K562 (cell line): ENCODE data around the gene SETD4. TPM values are rescaled to one million over a fixed set of nuclear protein-coding genes. Genes with fewer than 3 reads are reported as not detected.

Source experiments
- ATAC-seq: fragments of 200-7000 bp; cut with Tn5 transposase; 3 replicates; pipeline ENCODE4 v1.9.1; 2020; ENCODE audit warnings: moderate library complexity
- BruUV-seq: library from RNA; stranded (reverse); fragments of 400-500 nt; replicated peaks from 2 replicates; lab custom pipeline; 2021; lab: Mats Ljungman, UMichigan
- CTCF ChIA-PET: fragments of 300-600 bp; formaldehyde crosslinking; extraction: SDS; loops from one replicate; lab custom pipeline; 2021; ENCODE audit warnings: low intra/inter-chr PET ratio; lab: Yijun Ruan, JAX
- POLR2A ChIA-PET: fragments of 300-600, 350-650 bp; sonication (Branson Sonifier 250); formaldehyde crosslinking; extraction: SDS; loops from one replicate; lab custom pipeline; 2021; ENCODE audit warnings: antibody characterized with exemption, inconsistent platforms; lab: Yijun Ruan, JAX
- DNase-seq, 4 experiments: peaks; one replicate each; pipeline versions ENCODE4 v3.0.0 to v3.0.0-alpha.2; 2011 to 2018; ENCODE audit warnings: low spot score in 3 of 4, mixed read lengths in 3 of 4; ENCODE audit errors: extremely low read depth in 1 of 4
- FAIRE-seq: peaks from 2 replicates; lab custom pipeline; 2011; peaks lifted over from hg19 to GRCh38; lab: Jason Lieb, UNC
- H2AFZ ChIP-seq: 2 replicates; pipeline ENCODE4 v1.6.0; 2011; ENCODE audit warnings: low read depth, low read length, control low read depth, inconsistent platforms
- H3K27ac ChIP-seq: fragments of 200-600 bp; 3 replicates; pipeline ENCODE4 v1.8.0; 2011; ENCODE audit warnings: low read depth, mild to moderate bottlenecking, control low read depth, inconsistent platforms, low read length, moderate library complexity, mixed read lengths; ENCODE audit errors: extremely low read depth
- H3K27me3 ChIP-seq, 2 experiments: fragments of 300-600 bp in 1 of 2; 2 replicates in 1 of 2; 3 replicates in 1 of 2; pipeline versions ENCODE4 v1.6.0 to v1.8.0; 2011; ENCODE audit warnings: inconsistent platforms in 2 of 2, low read length in 2 of 2, mild to moderate bottlenecking in 1 of 2, mixed read lengths in 1 of 2, moderate library complexity in 1 of 2; ENCODE audit not compliant: control insufficient read depth in 2 of 2, insufficient read depth in 2 of 2
- H3K36me3 ChIP-seq: fragments of 300-600 bp; 3 replicates; pipeline ENCODE4 v1.8.0; 2011; ENCODE audit warnings: mild to moderate bottlenecking, low read length, inconsistent platforms; ENCODE audit not compliant: control insufficient read depth, insufficient read depth
- H3K4me1 ChIP-seq, 2 experiments: fragments of 200-600 bp in 1 of 2; replicated peaks in 1 of 2; 2 replicates in 1 of 2; 3 replicates in 1 of 2; pipeline versions ENCODE4 v1.5.1 to v1.8.0; 2011; ENCODE audit warnings: inconsistent platforms in 2 of 2, low read length in 2 of 2, mild to moderate bottlenecking in 1 of 2, mixed read lengths in 1 of 2, moderate library complexity in 1 of 2; ENCODE audit not compliant: control insufficient read depth in 2 of 2, insufficient read depth in 2 of 2
- H3K4me2 ChIP-seq: 2 replicates; pipeline ENCODE4 v1.6.1; 2011; ENCODE audit warnings: low read length, control low read depth, inconsistent platforms, mixed read lengths; ENCODE audit not compliant: insufficient read depth
- H3K4me3 ChIP-seq: fragments of 200-600 bp; sonication (generic), shearing (Covaris generic); 2 replicates; pipeline ENCODE4 v1.5.1; 2016; ENCODE audit warnings: control low read depth, inconsistent platforms
- H3K79me2 ChIP-seq: fragments of 200-600 bp; 3 replicates; pipeline ENCODE4 v1.8.0; 2011; ENCODE audit warnings: low read length, inconsistent platforms; ENCODE audit not compliant: control insufficient read depth, insufficient read depth
- H3K9ac ChIP-seq, 2 experiments: 2 replicates each; pipeline versions ENCODE4 v1.6.0 to v1.6.1; 2011; ENCODE audit warnings: low read depth in 2 of 2, low read length in 2 of 2, control low read depth in 1 of 2, inconsistent platforms in 1 of 2, mild to moderate bottlenecking in 1 of 2, mixed read lengths in 1 of 2; ENCODE audit not compliant: insufficient read depth in 1 of 2
- H3K9me1 ChIP-seq: one replicate; pipeline ENCODE4 v1.6.0; 2011; ENCODE audit warnings: inconsistent platforms, mild to moderate bottlenecking, low read length, moderate library complexity; ENCODE audit not compliant: control insufficient read depth, insufficient read depth
- H3K9me3 ChIP-seq: replicated peaks from 2 replicates; pipeline ENCODE4 v1.5.1; 2011; ENCODE audit warnings: low read depth, low read length, inconsistent platforms; ENCODE audit not compliant: control insufficient read depth, insufficient read depth
- H4K20me1 ChIP-seq: replicated peaks from 2 replicates; pipeline ENCODE4 v1.6.1; 2011; ENCODE audit warnings: low read length, inconsistent platforms, mixed read lengths; ENCODE audit not compliant: control insufficient read depth, insufficient read depth
- CEBPB ChIP-seq: fragments of 450-650 bp; IDR thresholded peaks from 2 replicates; pipeline ENCODE4 v1.6.1; 2016; ENCODE audit warnings: missing genetic modification characterization, missing compliant biosample characterization
- CEBPG ChIP-seq, 3 experiments: fragments of 200-800 bp in 1 of 3; sonication (Bioruptor generic) in 1 of 3; sonication (generic) in 1 of 3; formaldehyde crosslinking in 1 of 3; IDR thresholded peaks in 2 of 3; conservative IDR thresholded peaks in 1 of 3; 2 replicates each; pipeline versions ENCODE4 v1.6.1 to v1.8.0; 2016 to 2022; ENCODE audit warnings: missing compliant biosample characterization in 2 of 3, missing genetic modification characterization in 2 of 3, mild to moderate bottlenecking in 1 of 3, missing genetic modification reagents in 1 of 3
- MAZ ChIP-seq, 2 experiments: fragments of 450-650 bp in 1 of 2; sonication (generic) in 1 of 2; formaldehyde crosslinking; IDR thresholded peaks in 1 of 2; conservative IDR thresholded peaks in 1 of 2; 2 replicates each; pipeline versions ENCODE4 v1.4.0 to v1.5.0; 2020; ENCODE audit warnings: mild to moderate bottlenecking in 1 of 2, missing genetic modification reagents in 1 of 2
- POLR2B ChIP-seq: fragments of 450-650 bp; IDR thresholded peaks from 2 replicates; pipeline ENCODE4 v1.6.1; 2018; ENCODE audit warnings: low read depth; ENCODE audit not compliant: partially characterized antibody
- STAG1 ChIP-seq: sonication (generic); formaldehyde crosslinking; IDR thresholded peaks from 2 replicates; pipeline ENCODE4 v1.5.0; 2020; ENCODE audit warnings: missing genetic modification reagents, borderline replicate concordance
- ZBED1 ChIP-seq: IDR thresholded peaks from 2 replicates; pipeline ENCODE4 v1.6.1; 2014
- ZKSCAN3 ChIP-seq: fragments of 250-450 bp; sonication (Bioruptor Pico); IDR thresholded peaks from 2 replicates; pipeline ENCODE4 v1.4.0; 2020
- ZNF175 ChIP-seq: fragments of 200-800 bp; sonication (Bioruptor generic); IDR thresholded peaks from 2 replicates; pipeline ENCODE4 v1.6.1; 2016; ENCODE audit warnings: low read depth, mild to moderate bottlenecking, missing genetic modification characterization, missing compliant biosample characterization
- ZNF316 ChIP-seq: fragments of 450-650 bp; IDR thresholded peaks from 2 replicates; pipeline ENCODE4 v1.6.1; 2016
- ZNF408 ChIP-seq: fragments of 250-450 bp; sonication (Bioruptor Pico); IDR thresholded peaks from 2 replicates; pipeline ENCODE4 v1.4.0; 2020; ENCODE audit warnings: low read depth, mild to moderate bottlenecking, moderate library complexity
- WGBS: fragments of 100-300 bp; shearing (Covaris generic); methylation state at CpG from one replicate; pipeline ENCODE4 v1.1.6; 2016; ENCODE audit warnings: low coverage, mixed read lengths; ENCODE audit not compliant: insufficient coverage; ENCODE audit errors: missing lambda C conversion rate; 5-methylcytosine and 5-hydroxymethylcytosine counted together
- in situ Hi-C: fragments of 300-500 bp; cut with MboI; formaldehyde crosslinking; loops from 4 replicates; pipeline ENCODE4 v1.15.0; 2018; ENCODE audit warnings: inconsistent platforms, mixed read lengths
- intact Hi-C: fragments of 100-400 bp; cut with micrococcal nuclease; formaldehyde crosslinking; loops from 2 replicates; pipeline ENCODE4 v1.14.2; 2022
- polyA plus RNA-seq, 8 experiments: library from polyadenylated mRNA; depleted of rRNA in 4 of 8; stranded (reverse) in 5 of 8; unstranded in 3 of 8; fragments of >200 nt; fragmentation: Nextera tagmentation in 2 of 8; fragmentation: Illumina TruSeq in 1 of 8; extraction: Ambion mirVana in 2 of 8; extraction: Trizol in 1 of 8; gene quantifications; 2 replicates each; pipeline versions ENCODE4 v1.2.1 to v1.2.3, GENCODE V29; 2011 to 2014; ENCODE audit warnings: inconsistent platforms in 1 of 8, missing spikeins in 1 of 8
- total RNA-seq, 7 experiments: library from RNA; depleted of rRNA in 6 of 7; stranded (reverse); fragments of >200 nt in 6 of 7; fragmentation: Illumina TruSeq in 2 of 7; extraction: Trizol in 2 of 7; gene quantifications; 2 replicates each; pipeline versions ENCODE4 v1.2.1 to v1.2.3, GENCODE V29; 2011 to 2021; ENCODE audit warnings: low replicate concordance in 1 of 7
- TF ChIP-seq, protein P1 (sequence below): fragments of 250-450 bp; sonication (Bioruptor Pico); IDR thresholded peaks from 2 replicates; pipeline ENCODE4 v1.8.0; 2021; ENCODE audit warnings: borderline replicate concordance, mild to moderate bottlenecking, moderate library complexity; ENCODE audit not compliant: poor library complexity, severe bottlenecking
- TF ChIP-seq, protein P2 (sequence below): fragments of 200-400 bp; formaldehyde crosslinking; IDR thresholded peaks from 2 replicates; pipeline ENCODE4 v1.6.1; 2017; ENCODE audit warnings: mild to moderate bottlenecking, low read depth, low read length, moderate library complexity

The SETD4 gene
- total and polyA plus RNA-seq, 9 of the 15 experiments (the other 6 are each of a cell fraction or from before 2014, with no cell fraction given): 16.1 to 51.3 (median 25.7) TPM

GRCh38 chr21:36010801-36011200 lies 49.5 kb downstream of the SETD4 start:
- 0% methylated on average over 2 of the region's 2 CpGs for whole genome bisulfite sequencing

GRCh38 chr21:36008505-36008904 lies 51.8 kb downstream of the SETD4 start:
- Histone ChIP-seq H4K20me1 (no peaks in the 10 kb centered on the region), H3K4me3 (no peak overlapping the region), H3K36me3 (no peaks in the 10 kb centered on the region), H3K27me3 (peaks cover 14 to 20% of the 10 kb centered on the region in 2 experiments; a peak in 3 of 5 replicates), H3K9ac (no peak overlapping the region), H3K79me2 (no peaks in the 10 kb centered on the region), H3K27ac (no peak overlapping the region), H3K9me3 (no peaks in the 10 kb centered on the region), H3K9me1 (no peaks in the 10 kb centered on the region), H3K4me2 (no peak overlapping the region), H3K4me1 (peaks cover 0 to 8% of the 10 kb centered on the region in 2 experiments; a peak in 4 of 5 replicates), H2AFZ (no peak overlapping the region)
- in situ Hi-C loops (no loop called here), intact Hi-C loops (no loop called here)
- no peak for ATAC-seq
- ChIA-PET POLR2A (no interaction called here), CTCF (no interaction called here)
- no TSS peak for BruUV-seq
- no peak for DNase-seq
- WGBS: 0% methylated on average over 2 of the region's 2 CpGs
- FAIRE-seq: no peak
- TF ChIP-seq MAZ (CRISPR knock-in tag; conservative IDR thresholded peaks at IDR 0.05 in 1 of 2, IDR thresholded peaks at IDR 0.05 in 1 of 2): no peak
- no peak for TF ChIP-seq ZNF408 (CRISPR knock-in tag)
- TF ChIP-seq ZKSCAN3: no peak
- TF ChIP-seq ZNF175: no peak
- TF ChIP-seq, protein P1, sequence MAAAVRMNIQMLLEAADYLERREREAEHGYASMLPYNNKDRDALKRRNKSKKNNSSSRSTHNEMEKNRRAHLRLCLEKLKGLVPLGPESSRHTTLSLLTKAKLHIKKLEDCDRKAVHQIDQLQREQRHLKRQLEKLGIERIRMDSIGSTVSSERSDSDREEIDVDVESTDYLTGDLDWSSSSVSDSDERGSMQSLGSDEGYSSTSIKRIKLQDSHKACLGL (CRISPR knock-in tag): no peak
- no peak for TF ChIP-seq ZBED1
- TF ChIP-seq CEBPG (CRISPR knock-in tag; IDR thresholded peaks at IDR 0.05): no peak
- TF ChIP-seq CEBPG (tag; conservative IDR thresholded peaks at IDR 0.05 in 1 of 2, IDR thresholded peaks at IDR 0.05 in 1 of 2): no peak
- no peak for TF ChIP-seq STAG1
- TF ChIP-seq, protein P2, sequence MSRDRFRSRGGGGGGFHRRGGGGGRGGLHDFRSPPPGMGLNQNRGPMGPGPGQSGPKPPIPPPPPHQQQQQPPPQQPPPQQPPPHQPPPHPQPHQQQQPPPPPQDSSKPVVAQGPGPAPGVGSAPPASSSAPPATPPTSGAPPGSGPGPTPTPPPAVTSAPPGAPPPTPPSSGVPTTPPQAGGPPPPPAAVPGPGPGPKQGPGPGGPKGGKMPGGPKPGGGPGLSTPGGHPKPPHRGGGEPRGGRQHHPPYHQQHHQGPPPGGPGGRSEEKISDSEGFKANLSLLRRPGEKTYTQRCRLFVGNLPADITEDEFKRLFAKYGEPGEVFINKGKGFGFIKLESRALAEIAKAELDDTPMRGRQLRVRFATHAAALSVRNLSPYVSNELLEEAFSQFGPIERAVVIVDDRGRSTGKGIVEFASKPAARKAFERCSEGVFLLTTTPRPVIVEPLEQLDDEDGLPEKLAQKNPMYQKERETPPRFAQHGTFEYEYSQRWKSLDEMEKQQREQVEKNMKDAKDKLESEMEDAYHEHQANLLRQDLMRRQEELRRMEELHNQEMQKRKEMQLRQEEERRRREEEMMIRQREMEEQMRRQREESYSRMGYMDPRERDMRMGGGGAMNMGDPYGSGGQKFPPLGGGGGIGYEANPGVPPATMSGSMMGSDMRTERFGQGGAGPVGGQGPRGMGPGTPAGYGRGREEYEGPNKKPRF: no peak

More at GRCh38 chr21:36010801-36011200, 49.5 kb downstream of the SETD4 start:
- peaks cover 27 to 30% of the 10 kb centered on the region in 2 experiments for H3K27me3 ChIP-seq
- ATAC-seq (no peak), FAIRE-seq (no peak), DNase-seq (no peak)
- H3K9me3 ChIP-seq: no peaks in the 10 kb centered on the region
- ChIA-PET CTCF (no interaction called here), POLR2A (no interaction called here)
- no peaks in the 10 kb centered on the region for H3K9me1 ChIP-seq
- in situ Hi-C loops: no loop called here
- intact Hi-C loops: no loop called here
- H3K79me2 ChIP-seq: no peaks in the 10 kb centered on the region
- H2AFZ ChIP-seq: no peak overlapping the region
- 0 out of 5 replicates have a peak, but pooled peaks cover 0 to under 1% of the 10 kb centered on the region in 2 experiments for H3K4me1 ChIP-seq
- no peak overlapping the region for H3K9ac ChIP-seq
- no peaks in the 10 kb centered on the region for H3K36me3 ChIP-seq
- no peak for TF ChIP-seq POLR2B
- TF ChIP-seq ZNF316: no peak
- TF ChIP-seq CEBPB (tag): peak; percentile 35; the same call in 1 of the 2 replicates
- H3K4me3 ChIP-seq: no peak overlapping the region
- no peak overlapping the region for H3K4me2 ChIP-seq
- H3K27ac ChIP-seq: no peak overlapping the region
- no peaks in the 10 kb centered on the region for H4K20me1 ChIP-seq
- BruUV-seq: no TSS peak
